ENCODE data around the gene TIMM10B.

- TF ChIP-seq EZH2 (IDR thresholded peaks at IDR 0.05; ENCODE audit: low read length, missing control alignments) (no peak), CTCF (conservative IDR thresholded peaks at IDR 0.05 in 1 of 2, IDR thresholded peaks at IDR 0.05 in 1 of 2; ENCODE audit: low read depth in 1 of 2, low read length in 2 of 2) (no peak)
These were observed 48.0 kb downstream of the TIMM10B start for GRCh38 chr11:6529266-6529665.

All from fibroblast of lung (primary cell).